Upper lobe of left lung (tissue), 6 donors: ENCODE results near the gene ME1. TPM values are rescaled to one million over a fixed set of nuclear protein-coding genes. Genes with fewer than 3 reads are reported as not detected.

ENCODE experiments used
- ATAC-seq, 2 donors: fragments of 200-7000 bp; cut with Tn5 transposase; one replicate each; pipeline ENCODE4 v1.9.1; 2022; ENCODE audit warnings: mild to moderate bottlenecking in 2 of 2, moderate library complexity in 2 of 2; ENCODE audit not compliant: low FRiP score in 2 of 2
- DNase-seq, 2 donors: peaks; one replicate each; pipeline ENCODE4 v3.0.0-alpha.2; 2019 to 2020
- H3K27ac ChIP-seq, 4 donors: fragments of 200-600 bp; sonication (generic); one replicate each; pipeline ENCODE4 v1.5.1; 2016 to 2019
- H3K27me3 ChIP-seq, 4 donors: fragments of 200-600 bp; sonication (generic); one replicate each; pipeline ENCODE4 v1.5.1; 2017 to 2019
- H3K36me3 ChIP-seq, 4 donors: fragments of 200-600 bp; sonication (generic); one replicate each; pipeline ENCODE4 v1.5.1; 2016 to 2019
- H3K4me1 ChIP-seq, 4 donors: fragments of 200-600 bp; sonication (generic); one replicate each; pipeline ENCODE4 v1.5.1; 2018 to 2019
- H3K4me3 ChIP-seq, 4 donors: fragments of 200-600 bp; sonication (generic); one replicate each; pipeline ENCODE4 v1.5.1; 2017 to 2019; ENCODE audit warnings: mild to moderate bottlenecking in 2 of 4, moderate library complexity in 1 of 4
- H3K9me3 ChIP-seq, 4 donors: fragments of 200-600 bp; sonication (generic); one replicate each; pipeline ENCODE4 v1.5.1; 2018 to 2019
- EP300 ChIP-seq, 4 donors: sonication (generic); formaldehyde crosslinking; IDR thresholded peaks; one replicate each; pipeline ENCODE4 v1.5.1; 2017; ENCODE audit warnings: antibody characterized with exemption in 4 of 4, control low read depth in 2 of 4
- POLR2A ChIP-seq, 4 donors: fragments of 450-650 bp; IDR thresholded peaks; one replicate each; pipeline ENCODE4 v1.5.1; 2016 to 2017; ENCODE audit warnings: antibody characterized with exemption in 4 of 4, mild to moderate bottlenecking in 2 of 4
- POLR2AphosphoS5 ChIP-seq, 2 donors: sonication (generic); formaldehyde crosslinking; IDR thresholded peaks; one replicate each; pipeline ENCODE4 v1.5.1; 2017; ENCODE audit warnings: antibody characterized with exemption in 2 of 2
- WGBS, 2 donors: methylation state at CpG; one replicate each; pipeline ENCODE4 v1.1.5; 2017 to 2018; 5-methylcytosine and 5-hydroxymethylcytosine counted together
- total RNA-seq, 6 donors: library from RNA; depleted of rRNA in 4 of 6; stranded (reverse); fragments of >200 nt in 4 of 6; gene quantifications; one replicate each; pipeline versions ENCODE4 v1.1.0 to v1.2.1, GENCODE V29; 2016 to 2021
- TF ChIP-seq, protein P1 (sequence below), 6 experiments: fragments of 450-650 bp in 4 of 6; fragments of 200-600 bp in 2 of 6; sonication (generic) in 2 of 6; IDR thresholded peaks; one replicate each; pipeline ENCODE4 v1.5.1; 2016 to 2019; ENCODE audit warnings: antibody characterized with exemption in 6 of 6
- donor health status: DM: no; HTN: no; CAD: no; lungs with moderate emphysema.
- donor health status: DM: no; HTN: yes; CAD: no; lungs with severe emphysema.

Gene ME1
- total RNA-seq, 6 donors from 2014 or later: 12.0 to 16.8 (median 14.0) TPM

DNA sequence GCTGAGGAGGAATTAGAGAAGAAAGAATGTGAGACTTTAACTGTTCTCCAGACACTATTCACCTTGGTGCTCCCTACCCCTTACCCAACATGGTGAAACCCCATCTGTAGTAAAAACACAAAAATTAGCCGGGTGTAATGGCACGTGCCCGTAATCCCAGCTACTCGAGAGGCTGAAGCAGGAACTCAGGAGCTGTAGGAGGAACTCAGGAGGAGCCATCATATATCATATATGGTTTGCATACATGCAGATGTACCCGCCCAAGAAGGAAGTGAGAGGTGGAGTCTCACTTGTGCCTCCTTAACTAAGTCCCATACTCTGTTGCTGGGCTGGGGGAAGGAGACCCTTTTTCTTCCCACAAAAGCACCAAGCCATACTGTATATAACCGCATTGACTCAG, 35.5 kb upstream of the ME1 start:
- H3K36me3 ChIP-seq: no peaks in the 10 kb centered on the region
- H3K4me1 ChIP-seq: no peaks in the 10 kb centered on the region
- H3K27ac ChIP-seq: no peak overlapping the region
- H3K4me3 ChIP-seq: no peak overlapping the region
- no peaks in the 10 kb centered on the region for H3K27me3 ChIP-seq
- no peak for DNase-seq
- H3K9me3 ChIP-seq: no peaks in the 10 kb centered on the region
- WGBS, 2 donors: 83 to 86% methylated on average over 6 of the region's 6 CpGs
- TF ChIP-seq POLR2AphosphoS5 (IDR thresholded peaks at IDR 0.05) (no peak), EP300 (IDR thresholded peaks at IDR 0.05) (no peak), POLR2A (IDR thresholded peaks at IDR 0.05) (no peak)
- TF ChIP-seq, protein P1, sequence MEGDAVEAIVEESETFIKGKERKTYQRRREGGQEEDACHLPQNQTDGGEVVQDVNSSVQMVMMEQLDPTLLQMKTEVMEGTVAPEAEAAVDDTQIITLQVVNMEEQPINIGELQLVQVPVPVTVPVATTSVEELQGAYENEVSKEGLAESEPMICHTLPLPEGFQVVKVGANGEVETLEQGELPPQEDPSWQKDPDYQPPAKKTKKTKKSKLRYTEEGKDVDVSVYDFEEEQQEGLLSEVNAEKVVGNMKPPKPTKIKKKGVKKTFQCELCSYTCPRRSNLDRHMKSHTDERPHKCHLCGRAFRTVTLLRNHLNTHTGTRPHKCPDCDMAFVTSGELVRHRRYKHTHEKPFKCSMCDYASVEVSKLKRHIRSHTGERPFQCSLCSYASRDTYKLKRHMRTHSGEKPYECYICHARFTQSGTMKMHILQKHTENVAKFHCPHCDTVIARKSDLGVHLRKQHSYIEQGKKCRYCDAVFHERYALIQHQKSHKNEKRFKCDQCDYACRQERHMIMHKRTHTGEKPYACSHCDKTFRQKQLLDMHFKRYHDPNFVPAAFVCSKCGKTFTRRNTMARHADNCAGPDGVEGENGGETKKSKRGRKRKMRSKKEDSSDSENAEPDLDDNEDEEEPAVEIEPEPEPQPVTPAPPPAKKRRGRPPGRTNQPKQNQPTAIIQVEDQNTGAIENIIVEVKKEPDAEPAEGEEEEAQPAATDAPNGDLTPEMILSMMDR (IDR thresholded peaks at IDR 0.05): no peak
- ATAC-seq: no peak

DNA sequence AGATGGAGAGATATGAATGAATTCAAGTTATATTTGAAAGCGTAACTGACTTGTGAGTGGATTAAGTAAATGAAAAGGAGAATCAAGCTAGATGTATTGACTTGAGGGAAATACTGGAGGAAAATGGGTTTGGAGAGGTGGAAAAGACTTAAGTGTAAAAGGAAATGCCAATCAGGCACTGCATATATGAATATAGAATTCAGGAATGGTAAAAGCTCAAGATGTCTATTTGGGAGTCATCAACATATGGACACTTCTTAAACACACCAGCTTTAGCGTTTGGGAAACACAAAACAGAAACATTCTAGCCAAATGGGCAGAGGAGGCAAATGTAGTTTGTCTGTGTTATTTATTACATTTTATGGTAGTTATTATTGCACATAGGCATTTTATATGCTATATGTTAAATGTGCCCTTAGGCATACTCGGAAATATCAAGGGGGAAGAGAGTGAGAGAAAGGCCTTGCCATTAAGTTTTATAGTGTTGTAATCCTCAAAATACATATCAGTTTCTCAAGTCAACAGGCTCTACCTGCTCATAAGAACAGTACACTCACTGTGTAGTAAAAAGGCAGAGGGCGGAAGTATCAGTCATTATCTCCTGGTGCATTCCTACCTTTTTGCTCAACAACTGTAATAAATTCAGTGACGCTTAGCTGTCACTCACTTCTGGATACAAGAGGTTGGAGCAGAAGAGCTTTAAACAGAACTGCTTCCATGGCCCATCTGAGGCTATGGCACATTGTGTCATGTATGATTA, 33.7 kb upstream of the ME1 start:
- H3K9me3 ChIP-seq: no peaks in the 10 kb centered on the region
- no peak for ATAC-seq
- 94 to 97% methylated on average over 5 of the region's 5 CpGs for WGBS, 2 donors

DNA sequence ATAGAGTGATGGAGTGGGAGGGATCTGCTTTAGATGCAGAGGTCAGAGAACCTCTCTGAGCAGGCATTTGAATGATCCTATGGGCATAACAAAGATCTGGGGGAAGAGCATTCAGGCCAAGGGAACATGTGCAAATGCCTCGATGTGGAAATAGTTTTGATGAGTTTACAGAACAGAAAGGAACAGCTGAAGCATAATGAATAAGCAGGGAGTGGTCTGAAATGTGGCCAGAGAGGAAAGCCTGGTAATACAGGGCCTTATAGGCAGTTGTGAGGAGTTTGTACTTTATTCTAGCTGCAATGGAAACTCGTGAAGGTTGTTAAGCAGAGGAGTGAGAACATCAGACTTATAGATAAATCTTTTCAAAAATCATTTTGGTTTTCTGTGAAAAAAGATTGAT, 33.0 kb upstream of the ME1 start:
- no peak for TF ChIP-seq POLR2A (IDR thresholded peaks at IDR 0.05)
- TF ChIP-seq, protein P1 (IDR thresholded peaks at IDR 0.05): no peak
- TF ChIP-seq EP300 (IDR thresholded peaks at IDR 0.05): no peak
- TF ChIP-seq POLR2AphosphoS5 (IDR thresholded peaks at IDR 0.05): no peak
- no peak overlapping the region for H3K27ac ChIP-seq
- no peaks in the 10 kb centered on the region for H3K9me3 ChIP-seq
- H3K4me3 ChIP-seq: no peak overlapping the region
- H3K27me3 ChIP-seq: no peaks in the 10 kb centered on the region
- WGBS, 2 donors: 30 to 46% methylated on average over 2 of the region's 2 CpGs
- ATAC-seq: peak in 1 of 2 donors; percentile 68
- no peak for DNase-seq
- no peaks in the 10 kb centered on the region for H3K4me1 ChIP-seq
- no peaks in the 10 kb centered on the region for H3K36me3 ChIP-seq

More for the DNA sequence above, 33.7 kb upstream of the ME1 start:
- Histone ChIP-seq H3K36me3 (no peaks in the 10 kb centered on the region), H3K27me3 (no peaks in the 10 kb centered on the region), H3K4me3 (no peak overlapping the region), H3K4me1 (no peaks in the 10 kb centered on the region), H3K27ac (no peak overlapping the region)
- no peak for TF ChIP-seq POLR2AphosphoS5 (IDR thresholded peaks at IDR 0.05)
- TF ChIP-seq POLR2A (IDR thresholded peaks at IDR 0.05): no peak
- no peak for TF ChIP-seq EP300 (IDR thresholded peaks at IDR 0.05)
- no peak for DNase-seq

DNA sequence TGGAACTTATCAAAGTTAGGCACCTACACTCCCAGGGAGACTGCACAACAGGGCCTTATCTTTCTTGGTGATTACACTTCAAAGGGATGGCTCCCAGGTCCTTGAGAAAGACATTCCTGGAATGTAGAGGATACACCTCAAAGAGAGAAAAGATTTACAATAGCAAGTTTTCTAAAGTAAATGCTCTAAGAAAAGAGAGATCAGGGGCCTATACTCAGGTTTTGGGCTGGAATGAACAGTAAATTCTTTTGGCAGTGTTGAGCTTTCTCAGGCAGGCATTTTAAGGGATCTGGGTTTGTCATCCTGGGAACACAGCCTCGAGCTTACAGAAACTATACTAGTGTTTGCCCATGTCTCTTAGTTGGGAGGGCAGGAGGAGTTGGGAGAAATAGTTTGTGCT, 31.7 kb upstream of the ME1 start:
- TF ChIP-seq, protein P1 (IDR thresholded peaks at IDR 0.05): no peak
- no peak for TF ChIP-seq POLR2AphosphoS5 (IDR thresholded peaks at IDR 0.05)
- TF ChIP-seq EP300 (IDR thresholded peaks at IDR 0.05): no peak
- TF ChIP-seq POLR2A (IDR thresholded peaks at IDR 0.05): no peak
- no peaks in the 10 kb centered on the region for H3K27me3 ChIP-seq
- WGBS, 2 donors: 61 to 64% methylated on average over 1 of the region's 1 CpG
- H3K27ac ChIP-seq: no peak overlapping the region
- H3K4me3 ChIP-seq: no peak overlapping the region
- no peak for DNase-seq
- ATAC-seq: no peak
- no peaks in the 10 kb centered on the region for H3K9me3 ChIP-seq
- no peaks in the 10 kb centered on the region for H3K36me3 ChIP-seq
- H3K4me1 ChIP-seq: no peaks in the 10 kb centered on the region

DNA sequence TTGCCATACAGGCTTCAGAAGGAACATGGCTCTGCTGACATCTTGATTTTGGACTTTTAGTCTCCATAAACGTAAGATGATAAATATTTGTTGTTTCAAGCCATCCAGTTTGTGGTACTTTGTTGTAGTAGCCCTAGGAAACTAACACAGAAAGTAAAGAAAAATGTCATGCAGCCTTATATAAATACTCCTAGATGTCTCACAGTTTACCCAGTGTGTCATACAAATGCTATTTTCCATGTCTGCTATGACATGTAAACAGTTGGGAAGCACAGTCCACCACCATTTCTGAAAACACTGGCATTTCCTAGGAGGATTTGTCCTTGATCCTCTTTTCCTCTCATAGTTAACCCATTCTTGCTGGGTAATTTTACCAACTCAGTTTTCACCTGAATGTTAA, 30.6 kb upstream of the ME1 start:
- Histone ChIP-seq H3K36me3 (no peaks in the 10 kb centered on the region), H3K27ac (no peak overlapping the region), H3K9me3 (no peaks in the 10 kb centered on the region), H3K27me3 (no peaks in the 10 kb centered on the region), H3K4me1 (no peaks in the 10 kb centered on the region), H3K4me3 (no peak overlapping the region)
- DNase-seq: no peak
- TF ChIP-seq POLR2A (IDR thresholded peaks at IDR 0.05): no peak
- TF ChIP-seq POLR2AphosphoS5 (IDR thresholded peaks at IDR 0.05): no peak
- TF ChIP-seq, protein P1 (IDR thresholded peaks at IDR 0.05): no peak
- no peak for TF ChIP-seq EP300 (IDR thresholded peaks at IDR 0.05)
- ATAC-seq: no peak
- WGBS, 2 donors: 62 to 84% methylated on average over 1 of the region's 1 CpG
